RPMI8226 (cell line): ENCODE measurements around the gene PNPLA6.

ENCODE experiments used
- DNase-seq: peaks from one replicate; pipeline ENCODE4 v3.0.0-alpha.2; 2015

The PNPLA6 gene

GRCh38 chr19:7535047-7535997 lies at the start of gene PNPLA6:
Gene PNPLA6, plus strand, starts transcription at chr19:7535717. Its CDS starts 72 bp downstream, at chr19:7535789.
- DNase-seq, result peak; percentile 95

DNA sequence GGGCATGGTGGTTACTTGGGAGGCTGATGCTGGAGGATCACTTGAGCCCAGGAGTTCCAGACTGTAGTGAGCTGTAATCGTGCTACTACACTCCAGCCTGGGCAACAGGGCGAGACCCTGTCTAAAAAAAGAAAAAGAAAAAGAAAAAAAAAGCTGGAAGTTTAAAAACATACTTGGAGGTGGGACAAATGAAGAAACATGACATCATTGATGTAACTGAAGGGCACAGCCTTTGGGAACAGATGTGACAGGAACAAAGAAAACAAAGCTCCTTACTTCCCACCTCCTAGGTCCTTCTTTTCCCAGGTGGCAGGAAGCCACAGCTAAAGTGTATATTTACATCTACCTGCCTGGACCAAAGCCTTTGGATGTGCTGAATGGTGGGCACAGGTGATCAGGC lies 48.6 kb upstream of the PNPLA6 start:
- no peak for DNase-seq

DNA sequence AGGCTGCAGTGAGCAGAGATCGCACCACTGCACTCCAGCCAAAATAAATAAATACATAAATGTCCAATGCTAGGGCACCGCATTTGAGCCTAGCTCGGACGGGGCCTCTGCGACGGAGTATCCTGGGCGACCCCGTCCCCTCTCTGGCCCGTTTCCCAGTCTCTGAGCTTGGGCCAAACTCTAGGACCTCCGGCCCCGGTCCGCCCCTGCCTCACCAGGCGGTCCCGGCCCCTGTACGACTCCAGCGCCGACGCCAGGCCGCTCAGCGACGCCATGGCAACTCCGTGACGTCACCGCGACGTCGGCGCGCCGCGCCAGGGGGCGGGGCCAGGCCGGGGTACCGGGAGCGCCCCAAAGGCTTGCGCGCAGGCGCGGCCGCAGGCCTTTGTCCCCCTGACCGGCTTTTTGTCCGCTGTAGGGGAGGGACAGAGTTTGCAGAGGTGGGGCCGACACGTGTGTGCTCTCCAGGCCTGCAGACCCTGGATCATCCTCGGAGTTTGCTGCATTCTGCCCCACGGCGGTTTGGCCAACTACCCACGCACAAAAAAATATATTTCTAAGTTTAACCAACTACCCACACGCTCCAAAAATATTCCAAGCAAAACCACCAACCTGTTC lies 46.7 kb upstream of the PNPLA6 start, which contains the start of gene PEX11G:
PEX11G (minus strand) TSS at position 300 of the 618 bp plus-strand sequence; CDS start at position 275, 25 bp downstream.
- peak; percentile 83 for DNase-seq

GRCh38 chr19:7489609-7490044 lies 45.9 kb upstream of the PNPLA6 start:
- no peak for DNase-seq

DNA sequence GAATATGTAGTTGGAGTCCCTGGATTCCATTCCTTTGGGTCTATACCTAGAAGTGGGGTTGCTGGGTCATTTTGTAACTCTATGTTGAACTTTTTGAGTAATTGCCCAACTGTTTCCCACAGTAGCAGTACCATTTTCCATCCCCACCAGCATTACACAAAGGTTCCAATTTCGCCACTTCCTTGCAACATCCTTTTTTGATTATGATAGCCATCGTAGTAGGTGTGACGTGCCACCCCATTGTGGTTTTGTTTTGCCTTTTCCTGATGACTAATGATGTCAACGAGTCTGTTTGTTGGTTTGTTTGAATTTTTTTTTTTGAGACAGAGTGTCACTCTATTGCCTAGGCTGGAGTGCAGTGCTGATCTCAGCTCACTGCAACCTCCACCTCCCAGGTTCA lies 43.4 kb upstream of the PNPLA6 start:
- no peak for DNase-seq

GRCh38 chr19:7492558-7492957 lies 43.0 kb upstream of the PNPLA6 start:
- DNase-seq, result no peak

- DNase-seq, result no peak
Observed at GRCh38 chr19:7494416-7495098, 41.0 kb upstream of the PNPLA6 start.

- peak; percentile 64 for DNase-seq
Observed at GRCh38 chr19:7497292-7497691, 38.2 kb upstream of the PNPLA6 start.

- DNase-seq, result peak; percentile 70
Observed at GRCh38 chr19:7500811-7501450, 34.6 kb upstream of the PNPLA6 start.

GRCh38 chr19:7502552-7502951 lies 33.0 kb upstream of the PNPLA6 start:
- no peak for DNase-seq

GRCh38 chr19:7504684-7505083 lies 30.8 kb upstream of the PNPLA6 start:
- no peak for DNase-seq

- DNase-seq, result peak; percentile 64
Observed at GRCh38 chr19:7505288-7505681, 30.2 kb upstream of the PNPLA6 start.

- DNase-seq, result peak; percentile 71
Observed at GRCh38 chr19:7505682-7506384, 29.7 kb upstream of the PNPLA6 start.

GRCh38 chr19:7506385-7507328 lies 28.9 kb upstream of the PNPLA6 start:
- peak; percentile 93 for DNase-seq

GRCh38 chr19:7507884-7508283 lies 27.6 kb upstream of the PNPLA6 start:
- peak; percentile 66 for DNase-seq

DNA sequence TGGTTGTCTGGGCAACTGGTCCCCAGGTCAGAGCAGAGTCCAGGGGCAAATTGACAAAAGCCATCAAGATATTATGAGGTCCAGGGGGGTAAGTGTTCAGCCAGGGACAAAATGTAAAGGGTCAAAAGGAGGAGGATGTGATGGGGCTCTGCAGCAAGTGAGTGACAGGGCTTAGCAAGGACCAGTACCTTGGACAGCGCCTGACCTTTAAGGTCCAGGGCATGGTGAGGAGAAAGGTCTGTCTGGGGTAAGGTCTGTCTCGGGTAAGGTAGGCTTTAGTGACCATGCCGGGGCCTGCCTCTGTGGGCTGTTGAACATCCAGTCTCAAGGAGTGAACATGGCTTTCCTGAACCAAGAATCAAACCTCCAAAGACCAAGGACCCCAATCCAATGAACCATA lies 25.9 kb upstream of the PNPLA6 start:
- DNase-seq, result peak; percentile 52

GRCh38 chr19:7512400-7512851 lies 23.1 kb upstream of the PNPLA6 start:
- DNase-seq, result no peak

DNA sequence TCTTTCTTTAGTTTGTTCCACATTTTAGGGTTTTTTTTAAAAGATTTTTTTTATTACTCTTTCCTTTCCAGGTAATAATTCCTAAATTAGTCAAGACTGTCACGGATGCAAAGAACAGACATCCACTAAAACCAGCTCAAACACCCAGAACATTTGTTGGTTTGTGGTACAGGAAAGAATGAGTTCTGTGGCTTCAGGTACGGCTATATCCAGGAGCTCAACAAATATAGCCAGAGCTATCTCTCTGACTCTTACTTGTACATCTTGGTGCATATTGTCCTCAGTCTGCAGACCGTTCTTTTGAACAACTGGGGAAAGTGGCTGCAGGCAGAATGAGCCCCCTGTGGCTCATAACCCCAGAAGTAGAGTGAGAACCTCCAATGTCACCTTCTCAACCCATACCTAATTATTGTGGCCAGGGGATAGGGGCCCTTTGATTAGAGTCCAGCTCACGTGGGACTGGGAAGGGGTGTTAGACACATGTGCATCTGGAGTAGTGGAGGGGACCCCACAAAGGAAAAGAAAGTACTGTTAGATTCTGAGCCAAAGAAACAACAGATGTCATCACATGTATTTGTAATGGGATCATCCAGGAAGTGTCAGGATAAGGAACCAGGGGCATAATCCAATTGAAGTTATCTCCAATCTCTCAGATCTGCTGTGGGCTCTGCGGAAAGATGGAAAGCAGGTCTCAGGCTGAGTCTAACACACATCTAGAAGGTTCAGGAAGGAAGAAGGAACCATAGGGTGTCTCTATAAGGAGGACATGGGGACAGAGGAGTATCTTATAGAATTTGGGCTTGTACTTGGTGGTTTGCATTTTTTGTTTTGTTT lies 21.5 kb upstream of the PNPLA6 start:
- no peak for DNase-seq

GRCh38 chr19:7515110-7515644 lies 20.3 kb upstream of the PNPLA6 start:
- DNase-seq, result no peak
